ENCODE results near the gene DHX30. TPM values are rescaled to one million over a fixed set of nuclear protein-coding genes. Genes with fewer than 3 reads are reported as not detected.
A peak's percentile ranks its signal among the peaks of the same experiment; 100 is the strongest.
"Not testable (repeated sequence)": the region's sequence is repeated elsewhere in the genome, so short reads cannot be mapped to it uniquely, and the experiment has no call there.

Gene DHX30
- 42.4 TPM for total RNA-seq

- peak; percentile 49 for DNase-seq
Measured at GRCh38 chr3:47802734-47803479, at the start of gene DHX30. TSS of gene DHX30 (plus strand) at chr3:47803138. CDS start at chr3:47810684, 7,546 bp downstream.

- DNase-seq: no peak
Measured at GRCh38 chr3:47758261-47759025, 44.5 kb upstream of the DHX30 start.

GRCh38 chr3:47760207-47760606, 42.7 kb upstream of the DHX30 start:
- DNase-seq: not testable (repeated sequence)

GRCh38 chr3:47761046-47761445, 41.9 kb upstream of the DHX30 start:
- DNase-seq: no peak

- no peak for DNase-seq
Measured at GRCh38 chr3:47762233-47762632, 40.7 kb upstream of the DHX30 start.

GRCh38 chr3:47766186-47766585, 36.8 kb upstream of the DHX30 start:
- DNase-seq: no peak

- no peak for DNase-seq
Measured at GRCh38 chr3:47772047-47772446, 30.9 kb upstream of the DHX30 start.

GRCh38 chr3:47772788-47773187, 30.1 kb upstream of the DHX30 start:
- DNase-seq: no peak

- DNase-seq: no peak
Measured at GRCh38 chr3:47778746-47779145, 24.2 kb upstream of the DHX30 start.

GRCh38 chr3:47780741-47781684, 21.9 kb upstream of the DHX30 start:
- peak; percentile 23 for DNase-seq

- DNase-seq: peak; percentile 96
Measured at GRCh38 chr3:47781685-47782445, 21.1 kb upstream of the DHX30 start, which contains the start of gene SMARCC1. TSS of gene SMARCC1 (minus strand) at chr3:47781893. CDS start at chr3:47781797, 96 bp downstream.

- DNase-seq: no peak
Measured at GRCh38 chr3:47782446-47783308, 20.3 kb upstream of the DHX30 start.

GRCh38 chr3:47783673-47784072, 19.3 kb upstream of the DHX30 start:
- DNase-seq: no peak

- DNase-seq: no peak
Measured at GRCh38 chr3:47791193-47791855, 11.6 kb upstream of the DHX30 start.

- DNase-seq: no peak
Measured at GRCh38 chr3:47792699-47793098, 10.2 kb upstream of the DHX30 start.

GRCh38 chr3:47794544-47794943, 8.4 kb upstream of the DHX30 start:
- DNase-seq: no peak

GRCh38 chr3:47799733-47800132, 3.2 kb upstream of the DHX30 start:
- no peak for DNase-seq

GRCh38 chr3:47803480-47804025, 615 bp downstream of the DHX30 start:
- DNase-seq: peak; percentile 14

- no peak for DNase-seq
Measured at GRCh38 chr3:47804577-47804976, 1.6 kb downstream of the DHX30 start.

Measured in skin of body (tissue), 2 donors.